ENCODE measurements around the gene TOPAZ1.

DNA sequence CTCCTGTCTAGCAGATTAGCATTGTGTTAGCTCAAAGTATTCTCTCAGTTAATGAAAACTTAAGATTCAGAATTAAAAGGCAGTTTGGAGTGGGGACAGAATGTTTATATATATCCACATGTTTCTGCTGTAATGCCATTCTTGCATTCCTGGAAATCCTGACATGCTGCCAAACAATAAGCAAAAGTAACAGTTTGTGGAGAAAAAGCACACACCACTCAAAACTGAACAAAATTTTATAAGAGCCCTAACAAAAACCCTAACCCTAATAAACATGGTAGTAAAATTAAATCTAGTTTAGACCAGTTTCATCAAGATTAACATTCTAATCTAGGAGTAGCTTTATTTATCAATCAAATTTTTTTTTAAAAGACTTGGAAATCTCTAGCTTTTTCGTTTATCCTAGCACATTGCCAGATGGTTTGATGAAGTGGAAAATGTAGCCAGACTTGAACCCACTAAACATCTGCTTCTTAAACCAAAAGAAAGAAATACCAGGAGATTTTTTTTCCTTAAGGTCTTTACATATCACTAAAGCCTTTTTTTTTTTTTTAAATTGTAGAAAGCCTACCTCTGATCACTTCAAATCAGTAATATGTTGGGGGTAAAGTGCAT is 100.6 kb downstream of the TOPAZ1 start:
- TF ChIP-seq CTCF (IDR thresholded peaks at IDR 0.05) (no peak), POLR2AphosphoS5 (IDR thresholded peaks at IDR 0.05) (no peak), POLR2A (IDR thresholded peaks at IDR 0.05) (no peak), EP300 (IDR thresholded peaks at IDR 0.05) (no peak)

All from stomach (tissue), 4 donors.